Effector memory CD8-positive, alpha-beta T cell (primary cell): ENCODE data around the gene OTOA.
"Not testable (repeated sequence)": the region's sequence is repeated elsewhere in the genome, so short reads cannot be mapped to it uniquely, and the experiment has no call there.

ENCODE experiments used
- ATAC-seq: fragments of 150-1000 bp; cut with Tn5 transposase; replicated peaks from 2 replicates; pipeline ENCODE4 v1.10.0; 2021; ENCODE audit warnings: mild to moderate bottlenecking, moderate library complexity
- DNase-seq, 3 experiments: peaks; one replicate each; pipeline ENCODE4 v3.0.0; 2021
- H3K27ac Mint-ChIP-seq, 2 donors: one replicate each; pipeline ENCODE4 v1.8.0; 2022; ENCODE audit warnings: mild to moderate bottlenecking in 2 of 2, mixed read lengths in 2 of 2, moderate library complexity in 2 of 2
- H3K27me3 Mint-ChIP-seq, 2 donors: one replicate each; pipeline ENCODE4 v1.8.0; 2022; ENCODE audit warnings: mixed read lengths in 2 of 2
- H3K36me3 Mint-ChIP-seq: one replicate; pipeline ENCODE4 v1.8.0; 2022; ENCODE audit warnings: mild to moderate bottlenecking, moderate library complexity, mixed read lengths; ENCODE audit not compliant: insufficient read depth
- H3K4me1 Mint-ChIP-seq, 2 donors: one replicate each; pipeline ENCODE4 v1.8.0; 2022; ENCODE audit warnings: low read depth in 2 of 2, mixed read lengths in 2 of 2
- H3K4me3 Mint-ChIP-seq, 2 donors: one replicate each; pipeline ENCODE4 v1.8.0; 2022; ENCODE audit warnings: mild to moderate bottlenecking in 2 of 2, mixed read lengths in 2 of 2, moderate library complexity in 2 of 2
- H3K9me3 Mint-ChIP-seq, 2 donors: one replicate each; pipeline ENCODE4 v1.8.0; 2022; ENCODE audit warnings: mixed read lengths in 2 of 2

The OTOA gene

GRCh38 chr16:21646091-21646490 is 17.7 kb upstream of the OTOA start:
- H3K4me1 Mint-ChIP-seq = peaks cover 35 to 46% of the 10 kb centered on the region in 2 donors
- DNase-seq (no peak), ATAC-seq (no peak)
- peaks cover 15% of the 10 kb centered on the region for H3K36me3 Mint-ChIP-seq
- H3K27ac Mint-ChIP-seq = peak overlapping the region; percentile 81 to 92
- no peaks in the 10 kb centered on the region for H3K27me3 Mint-ChIP-seq
- H3K4me3 Mint-ChIP-seq = peak overlapping the region; percentile 79 to 85
- no peaks in the 10 kb centered on the region for H3K9me3 Mint-ChIP-seq

- Mint-ChIP-seq H3K27me3 (no peaks in the 10 kb centered on the region), H3K9me3 (no peaks in the 10 kb centered on the region), H3K27ac (peak overlapping the region; percentile 81 to 92), H3K36me3 (peaks cover 15% of the 10 kb centered on the region), H3K4me3 (peak overlapping the region; percentile 79 to 85), H3K4me1 (peaks cover 35 to 46% of the 10 kb centered on the region in 2 donors)
- ATAC-seq (peak; percentile 84), DNase-seq (peak; percentile 61 to 66 (median 66))
Observed at GRCh38 chr16:21646721-21647561, 16.8 kb upstream of the OTOA start.

DNA sequence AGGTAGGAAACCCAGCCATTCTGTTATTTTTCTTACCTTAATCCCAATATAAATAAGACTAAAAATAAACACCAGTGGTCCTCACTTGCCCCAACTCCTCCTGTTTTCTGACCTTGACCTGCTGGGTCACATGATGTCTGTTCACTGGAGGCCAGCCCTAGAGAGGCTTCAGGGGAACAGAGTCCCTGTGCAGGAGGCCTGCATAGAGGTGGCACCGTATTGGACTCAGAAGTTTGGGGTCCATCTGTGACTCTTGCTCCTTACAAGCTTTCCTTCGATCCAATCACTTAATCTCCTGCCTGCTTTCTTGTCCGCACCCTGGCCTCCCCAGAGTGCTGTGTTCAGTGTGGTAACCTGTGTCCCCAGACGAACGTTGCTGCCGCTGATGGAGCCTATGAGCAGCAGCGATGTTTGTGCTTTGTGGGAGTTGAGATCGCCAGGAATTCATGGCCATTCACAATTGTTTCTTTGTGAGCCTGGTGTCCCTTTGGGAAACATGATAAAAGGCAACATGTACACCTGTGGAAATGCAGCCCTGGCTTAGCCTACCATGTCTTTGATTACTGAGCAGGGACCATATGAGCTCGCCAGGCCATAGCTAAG is 16.1 kb upstream of the OTOA start:
- H3K27me3 Mint-ChIP-seq = no peaks in the 10 kb centered on the region
- peaks cover 35 to 46% of the 10 kb centered on the region in 2 donors for H3K4me1 Mint-ChIP-seq
- H3K36me3 Mint-ChIP-seq = peaks cover 15% of the 10 kb centered on the region
- DNase-seq (no peak), ATAC-seq (no peak)
- H3K4me3 Mint-ChIP-seq = peak overlapping the region; percentile 18 to 85
- H3K27ac Mint-ChIP-seq = peak overlapping the region; percentile 81 to 92
- H3K9me3 Mint-ChIP-seq = no peaks in the 10 kb centered on the region

GRCh38 chr16:21649826-21650406 is 13.9 kb upstream of the OTOA start:
- H3K27me3 Mint-ChIP-seq, H3K4me3 Mint-ChIP-seq, DNase-seq, H3K9me3 Mint-ChIP-seq, H3K27ac Mint-ChIP-seq, ATAC-seq: not testable (repeated sequence)
- Mint-ChIP-seq H3K36me3 (peaks cover 22% of the 10 kb centered on the region), H3K4me1 (peaks cover 33% of the 10 kb centered on the region in 2 donors)

DNA sequence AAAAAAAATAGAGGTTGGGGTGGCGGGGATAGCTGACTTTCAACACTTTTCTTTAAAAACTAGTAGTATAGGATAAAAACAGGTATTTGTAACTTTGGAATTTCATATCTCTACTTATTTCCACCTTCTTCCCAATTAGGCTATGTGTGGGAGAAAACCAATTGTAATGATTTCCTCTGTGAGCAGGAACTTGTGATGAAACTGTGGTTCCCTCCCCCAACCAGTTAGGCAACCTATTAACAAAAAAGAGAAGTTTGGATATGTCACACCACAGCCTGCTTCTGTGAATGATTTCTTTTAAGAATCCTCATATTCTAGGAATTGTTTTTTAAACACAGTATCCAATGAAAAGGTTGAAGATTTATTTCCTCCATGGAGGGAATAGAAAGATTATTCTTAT is 13.2 kb upstream of the OTOA start:
- Mint-ChIP-seq H3K4me1 (peaks cover 27 to 30% of the 10 kb centered on the region in 2 donors), H3K9me3 (no peaks in the 10 kb centered on the region), H3K27me3 (no peaks in the 10 kb centered on the region), H3K27ac (no peak overlapping the region), H3K36me3 (peaks cover 23% of the 10 kb centered on the region), H3K4me3 (no peak overlapping the region)
- no peak for ATAC-seq
- no peak for DNase-seq

DNA sequence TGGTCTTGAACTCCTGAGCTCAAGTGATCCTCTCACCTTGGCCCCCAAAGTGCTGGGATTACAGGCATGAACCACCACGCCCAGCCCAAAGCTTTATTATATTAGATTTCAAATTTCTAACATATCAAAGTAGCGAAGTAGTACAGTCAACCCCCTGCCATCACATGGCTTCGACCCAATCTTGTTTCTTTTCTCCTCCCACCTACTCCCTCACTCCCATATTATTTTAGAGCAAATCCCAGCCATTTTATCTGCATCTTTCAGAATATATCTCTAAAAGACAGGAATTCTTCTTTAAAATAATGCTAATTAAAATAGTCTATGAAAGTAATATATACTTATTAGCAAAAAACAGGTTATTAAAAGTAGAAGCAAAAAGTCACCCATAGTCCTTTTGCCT is 12.3 kb upstream of the OTOA start:
- H3K9me3 Mint-ChIP-seq = no peaks in the 10 kb centered on the region
- peaks cover 32% of the 10 kb centered on the region for H3K36me3 Mint-ChIP-seq
- ATAC-seq = no peak
- no peak for DNase-seq
- H3K4me3 Mint-ChIP-seq = no peak overlapping the region
- H3K27me3 Mint-ChIP-seq = no peaks in the 10 kb centered on the region
- peaks cover 24 to 25% of the 10 kb centered on the region in 2 donors for H3K4me1 Mint-ChIP-seq
- H3K27ac Mint-ChIP-seq = peak overlapping the region in 1 of 2 donors; percentile 79

DNA sequence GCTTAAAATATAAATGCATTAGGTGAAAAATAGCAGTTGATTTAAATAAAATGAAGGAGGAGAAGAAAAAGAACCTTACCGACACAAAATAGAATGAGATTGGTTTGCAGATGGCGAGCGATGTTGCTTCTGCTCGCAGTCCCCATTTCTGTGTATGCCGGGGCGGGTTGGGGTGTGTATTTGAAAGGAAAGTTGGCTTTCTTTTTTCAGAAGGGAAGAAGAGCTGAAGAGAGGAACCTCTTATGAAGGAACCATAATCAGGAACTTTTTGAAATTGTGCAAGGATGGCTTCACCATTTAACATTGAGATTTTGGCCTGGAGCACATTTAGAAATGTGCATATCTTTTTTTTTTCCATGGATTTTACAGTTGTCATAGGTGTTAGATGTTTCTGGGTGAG is 11.3 kb upstream of the OTOA start, which contains the start of gene IGSF6:
Gene IGSF6, minus strand, starts transcription at position 156 of the 400 bp plus-strand sequence. Its CDS starts 10 bp downstream, at position 146.
- H3K27ac Mint-ChIP-seq = peak within 1 kb of the TSS; percentile 51 to 79
- DNase-seq = no peak
- H3K9me3 Mint-ChIP-seq = no peaks in the 10 kb centered on the region
- H3K4me3 Mint-ChIP-seq = no peak within 1 kb of the TSS
- H3K36me3 Mint-ChIP-seq = peaks cover 26% of the 10 kb centered on the region
- peaks cover 19 to 27% of the 10 kb centered on the region in 2 donors for H3K4me1 Mint-ChIP-seq
- ATAC-seq = no peak
- H3K27me3 Mint-ChIP-seq = no peaks in the 10 kb centered on the region

DNA sequence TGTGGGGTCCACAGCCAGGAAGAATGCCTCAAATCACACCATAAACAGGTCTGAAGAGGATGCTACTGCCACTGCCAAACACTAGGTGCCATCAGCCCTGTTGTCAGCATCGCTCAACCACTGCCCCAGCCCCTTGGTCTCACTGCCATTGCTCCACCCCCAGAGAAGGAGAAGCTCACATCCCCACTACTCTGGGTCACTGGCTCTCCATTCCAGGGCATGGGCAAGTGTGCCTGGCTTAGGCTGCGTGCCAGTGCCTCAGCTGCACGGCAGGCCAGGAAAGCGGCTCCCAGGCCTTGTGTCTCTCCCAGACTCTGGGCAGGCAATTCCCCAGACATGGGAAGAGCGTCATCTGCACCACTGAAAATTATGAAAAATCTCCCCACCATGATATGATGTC is 10.2 kb upstream of the OTOA start:
- Mint-ChIP-seq H3K27ac (peak overlapping the region; percentile 51 to 79), H3K27me3 (no peaks in the 10 kb centered on the region), H3K4me1 (peaks cover 10 to 27% of the 10 kb centered on the region in 2 donors), H3K9me3 (no peaks in the 10 kb centered on the region), H3K36me3 (peaks cover 23% of the 10 kb centered on the region), H3K4me3 (no peak overlapping the region)
- DNase-seq (no peak), ATAC-seq (no peak)

DNA sequence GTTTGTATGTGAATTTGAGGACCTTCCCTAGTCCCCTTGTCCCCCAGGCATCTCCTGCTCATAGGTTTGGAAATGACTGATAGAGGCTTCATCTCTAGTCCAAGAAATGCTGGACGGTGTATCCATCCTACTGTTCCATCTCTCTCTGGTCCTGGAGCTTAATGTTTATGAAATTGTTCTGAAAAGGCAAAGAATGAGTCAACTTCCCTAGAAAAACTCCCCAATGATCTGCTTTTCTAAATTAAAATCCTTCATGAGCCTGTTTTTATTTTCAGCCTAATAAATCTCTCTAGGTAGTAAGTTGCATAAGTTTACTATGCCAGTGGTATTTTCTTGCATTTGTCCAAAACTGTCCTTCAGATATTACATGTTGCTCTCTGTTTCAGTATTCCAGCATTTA is 9.3 kb upstream of the OTOA start:
- H3K36me3 Mint-ChIP-seq = peaks cover 23% of the 10 kb centered on the region
- H3K4me3 Mint-ChIP-seq = no peak overlapping the region
- ATAC-seq (no peak), DNase-seq (no peak)
- peak overlapping the region; percentile 60 to 65 for H3K27ac Mint-ChIP-seq
- no peaks in the 10 kb centered on the region for H3K27me3 Mint-ChIP-seq
- peaks cover 4 to 22% of the 10 kb centered on the region in 2 donors for H3K4me1 Mint-ChIP-seq
- H3K9me3 Mint-ChIP-seq = no peaks in the 10 kb centered on the region

GRCh38 chr16:21654881-21655280 is 8.9 kb upstream of the OTOA start:
- peaks cover 23% of the 10 kb centered on the region for H3K36me3 Mint-ChIP-seq
- H3K4me1 Mint-ChIP-seq = peaks cover 4 to 22% of the 10 kb centered on the region in 2 donors
- no peaks in the 10 kb centered on the region for H3K9me3 Mint-ChIP-seq
- DNase-seq (no peak), ATAC-seq (no peak)
- H3K27me3 Mint-ChIP-seq = no peaks in the 10 kb centered on the region
- peak overlapping the region in 1 of 2 donors; percentile 60 for H3K27ac Mint-ChIP-seq
- H3K4me3 Mint-ChIP-seq = no peak overlapping the region

- peaks cover 6 to 32% of the 10 kb centered on the region in 2 donors for H3K4me1 Mint-ChIP-seq
- H3K27me3 Mint-ChIP-seq = no peaks in the 10 kb centered on the region
- H3K27ac Mint-ChIP-seq = peak overlapping the region in 1 of 2 donors; percentile 61
- peaks cover 33% of the 10 kb centered on the region for H3K36me3 Mint-ChIP-seq
- H3K9me3 Mint-ChIP-seq = no peaks in the 10 kb centered on the region
- peak; percentile 53 for ATAC-seq
- DNase-seq = peak; percentile 40 to 47 (median 46)
- peak overlapping the region in 1 of 2 donors; percentile 32 for H3K4me3 Mint-ChIP-seq
Observed at GRCh38 chr16:21656795-21657768, 6.7 kb upstream of the OTOA start.

DNA sequence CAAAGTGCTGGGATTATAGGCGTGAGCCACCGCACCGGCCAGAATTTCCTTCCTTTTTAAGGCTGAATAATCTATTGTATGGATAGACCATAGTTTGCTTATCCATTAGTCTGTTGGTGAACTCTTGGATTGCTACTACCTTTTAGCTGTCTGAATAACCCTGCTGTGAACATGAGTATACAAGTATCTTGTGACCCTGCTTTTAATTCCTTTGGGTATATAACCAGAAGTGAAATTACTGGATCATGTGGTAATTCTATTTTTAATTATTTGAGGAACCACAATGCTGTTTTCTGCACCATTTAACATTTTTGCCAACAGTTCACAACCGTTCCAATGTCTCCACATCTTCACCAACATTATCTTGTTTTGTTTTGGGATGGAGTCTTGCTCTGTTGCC is 4.6 kb upstream of the OTOA start:
- Mint-ChIP-seq H3K27ac (no peak overlapping the region), H3K4me1 (peaks cover 9 to 32% of the 10 kb centered on the region in 2 donors), H3K4me3 (no peak overlapping the region), H3K9me3 (no peaks in the 10 kb centered on the region), H3K27me3 (no peaks in the 10 kb centered on the region), H3K36me3 (peaks cover 29% of the 10 kb centered on the region)
- ATAC-seq (no peak), DNase-seq (no peak)
